Prostate gland (tissue), 2 donors: ENCODE data around the gene NFIX.

Source experiments
- CTCF ChIP-seq, 4 experiments: fragments of 200-600 bp in 2 of 4; fragments of 450-650 bp in 2 of 4; sonication (generic) in 2 of 4; IDR thresholded peaks; 1 replicate in 3 of 4; 2 replicates in 1 of 4; pipeline ENCODE4 v1.5.1; 2016 to 2019; ENCODE audit warnings: antibody characterized with exemption in 4 of 4, mild to moderate bottlenecking in 2 of 4, moderate library complexity in 2 of 4
- POLR2A ChIP-seq: fragments of 450-650 bp; IDR thresholded peaks from one replicate; pipeline ENCODE4 v1.6.1; 2016; ENCODE audit warnings: antibody characterized with exemption, mild to moderate bottlenecking
- POLR2AphosphoS5 ChIP-seq: sonication (generic); formaldehyde crosslinking; IDR thresholded peaks from one replicate; pipeline ENCODE4 v1.6.1; 2017; ENCODE audit warnings: antibody characterized with exemption

- TF ChIP-seq CTCF (IDR thresholded peaks at IDR 0.05) = no peak
- TF ChIP-seq POLR2A = no peak
- TF ChIP-seq POLR2AphosphoS5 = no peak
These were observed 29.5 kb upstream of the NFIX start for GRCh38 chr19:12965812-12966135.
